Measurements from ENCODE around the gene KLC1. TPM values are rescaled to one million over a fixed set of nuclear protein-coding genes. Genes with fewer than 3 reads are reported as not detected.

Gene KLC1
- total RNA-seq, 1 donor from 2014 or later = 162 TPM

DNA sequence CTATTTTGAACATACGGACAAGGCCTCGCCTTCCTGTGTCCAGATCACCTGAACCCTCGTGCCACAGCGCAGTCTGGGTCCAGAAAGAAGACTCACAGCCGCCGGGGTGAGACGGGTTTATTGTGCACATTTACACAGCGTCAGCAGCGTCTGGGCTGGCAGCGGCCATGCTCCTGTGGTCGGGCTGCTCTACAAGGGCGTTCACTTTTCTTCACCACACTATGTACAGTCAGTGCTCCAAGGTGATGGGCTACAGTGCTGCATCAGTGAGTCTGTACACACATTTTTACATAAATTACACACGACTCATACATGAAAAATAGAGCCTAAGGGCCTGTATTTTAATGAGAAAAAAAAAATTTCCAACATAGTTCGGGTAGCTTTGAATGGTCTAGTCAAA lies 104.6 kb downstream of the KLC1 start:
- no peak for DNase-seq (ENCODE audit: low spot score)

DNA sequence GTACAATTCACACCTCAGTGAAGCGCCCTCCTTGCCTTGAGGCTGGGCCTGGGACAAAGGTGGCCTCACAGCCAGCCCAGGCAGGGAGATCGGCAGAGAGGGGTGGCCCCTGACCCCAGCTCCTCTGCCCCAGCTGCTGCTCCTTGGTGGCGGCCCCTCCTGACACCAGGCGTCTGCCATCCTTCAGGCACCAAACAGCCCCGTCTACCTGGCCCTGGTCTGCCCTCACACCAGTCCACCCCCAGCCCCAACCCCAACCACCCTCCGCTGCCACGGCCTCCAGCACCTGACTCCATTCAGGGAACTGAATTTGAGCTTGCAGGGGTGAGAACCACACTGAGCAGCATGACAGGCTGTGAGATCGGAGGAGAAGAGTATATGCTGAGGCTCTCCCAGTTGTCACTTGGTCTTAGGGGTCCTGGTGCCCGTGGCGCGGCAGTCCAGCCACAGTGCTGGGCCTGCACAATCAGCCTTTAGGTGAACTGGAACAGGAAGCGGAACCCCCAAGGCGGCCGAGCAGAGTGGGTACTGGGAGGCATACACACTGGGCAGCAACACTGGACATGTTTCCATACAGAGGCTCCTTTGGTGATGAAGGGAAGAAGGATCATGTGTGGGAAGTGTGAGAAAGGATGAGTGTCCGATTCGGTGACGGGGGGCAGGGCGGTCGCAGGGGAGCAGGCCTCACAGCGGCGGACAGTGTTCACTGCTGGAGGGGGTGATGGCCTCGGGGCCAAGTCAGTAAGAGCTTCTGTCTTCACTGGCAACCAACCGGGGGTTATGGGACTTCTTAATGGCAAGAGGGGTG lies 105.3 kb downstream of the KLC1 start:
- no peak for DNase-seq (ENCODE audit: low spot score)

GRCh38 chr14:103735022-103735421 lies 106.0 kb downstream of the KLC1 start:
- no peak for DNase-seq (ENCODE audit: low spot score)

DNA sequence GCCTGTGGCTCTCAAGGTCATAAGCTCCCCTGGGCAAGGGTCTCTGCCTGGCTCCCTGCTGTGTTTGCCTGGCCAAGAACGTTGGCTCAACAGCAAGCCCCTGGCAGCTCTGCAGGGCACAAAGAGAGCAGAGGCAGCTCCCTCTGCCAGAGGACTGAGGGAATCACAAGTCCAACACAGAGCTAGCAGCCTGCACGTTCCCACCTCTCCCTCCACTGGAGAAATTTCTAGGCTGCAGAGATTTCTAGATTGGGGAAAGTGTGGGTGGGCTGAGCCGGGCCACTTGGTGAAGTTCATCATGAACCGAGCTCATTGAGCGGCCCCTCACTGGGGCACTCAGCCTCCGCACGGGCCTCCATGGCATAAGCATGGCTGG lies 106.4 kb downstream of the KLC1 start:
- no peak for DNase-seq (ENCODE audit: low spot score)

- peak; percentile 74 for DNase-seq (ENCODE audit: low spot score)
These were observed 107.0 kb downstream of the KLC1 start for GRCh38 chr14:103735815-103736545.

GRCh38 chr14:103736546-103737431 lies 107.8 kb downstream of the KLC1 start:
- DNase-seq (ENCODE audit: low spot score) = no peak

DNA sequence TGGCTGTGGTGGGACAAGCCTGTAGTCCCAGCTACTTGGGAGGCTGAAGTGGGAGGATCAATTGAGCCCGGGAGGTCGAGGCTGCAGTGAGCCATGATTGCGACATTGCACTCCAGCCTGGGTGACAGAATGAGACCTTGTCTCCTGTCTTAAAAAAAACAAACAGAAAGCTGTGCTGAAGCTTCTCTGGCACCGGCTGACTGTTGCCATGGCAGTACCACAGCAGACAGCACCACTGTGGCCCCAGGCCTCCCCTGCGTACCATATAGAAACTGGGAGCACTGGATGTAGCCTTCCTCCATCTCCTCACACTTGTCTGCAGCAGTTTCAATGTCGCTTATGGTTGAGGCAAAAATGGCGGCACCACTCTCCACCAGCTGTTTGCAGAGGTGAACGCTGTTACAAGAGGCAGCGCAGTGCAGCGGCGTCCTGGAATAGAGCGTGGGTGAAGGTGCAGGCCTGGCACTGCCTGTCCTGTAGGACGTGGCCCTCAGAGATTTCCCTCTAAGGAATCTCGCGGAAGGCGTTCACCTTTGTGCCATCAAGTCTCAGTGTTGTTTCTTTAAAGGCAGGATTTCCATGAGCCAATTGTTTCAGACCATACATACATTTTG lies 108.5 kb downstream of the KLC1 start:
- no peak for DNase-seq (ENCODE audit: low spot score)

DNA sequence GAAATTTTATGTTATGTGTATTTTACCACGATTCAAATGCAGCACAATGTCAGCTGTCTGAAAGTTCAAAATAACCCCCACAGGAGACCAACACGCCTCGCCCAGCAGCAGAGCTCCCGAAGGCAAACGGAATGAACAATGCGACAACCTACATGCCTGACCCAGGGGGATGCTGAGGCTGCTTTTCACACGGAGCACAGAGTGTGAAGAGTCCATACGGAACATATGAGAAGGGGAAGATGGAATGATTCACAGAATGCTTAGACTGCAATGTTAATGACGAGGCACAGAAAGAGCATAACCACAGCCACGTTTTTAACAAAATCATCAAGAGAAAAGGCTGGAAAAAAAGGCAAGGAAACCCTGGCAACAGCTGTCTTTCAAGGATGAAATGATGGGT lies 109.2 kb downstream of the KLC1 start:
- DNase-seq (ENCODE audit: low spot score) = no peak

GRCh38 chr14:103738701-103739451 lies 109.9 kb downstream of the KLC1 start:
- DNase-seq (ENCODE audit: low spot score) = no peak

DNA sequence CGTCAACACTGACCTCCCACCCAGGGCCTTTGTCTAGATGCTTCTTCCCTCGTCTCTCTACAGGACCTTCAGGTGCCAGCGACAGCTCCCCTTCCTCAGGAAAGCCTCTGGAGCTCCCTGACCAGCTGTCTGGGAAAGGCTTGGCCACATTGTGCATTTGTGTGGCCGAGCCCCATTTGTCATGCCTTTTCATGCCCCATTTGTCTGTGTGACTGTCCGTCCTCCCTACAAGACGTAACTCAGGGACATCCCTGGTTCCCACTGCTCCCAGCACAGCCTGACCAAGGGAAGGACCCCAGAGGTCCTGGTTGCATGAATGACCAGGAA lies 110.4 kb downstream of the KLC1 start:
- DNase-seq (ENCODE audit: low spot score) = no peak

GRCh38 chr14:103739793-103740501 lies 110.9 kb downstream of the KLC1 start:
- DNase-seq (ENCODE audit: low spot score) = no peak

GRCh38 chr14:103740991-103741689 lies 112.1 kb downstream of the KLC1 start:
- no peak for DNase-seq (ENCODE audit: low spot score)

- DNase-seq (ENCODE audit: low spot score) = no peak
These were observed 112.9 kb downstream of the KLC1 start for GRCh38 chr14:103741876-103742275.

GRCh38 chr14:103742499-103743255 lies 113.7 kb downstream of the KLC1 start:
- DNase-seq (ENCODE audit: low spot score) = no peak

DNA sequence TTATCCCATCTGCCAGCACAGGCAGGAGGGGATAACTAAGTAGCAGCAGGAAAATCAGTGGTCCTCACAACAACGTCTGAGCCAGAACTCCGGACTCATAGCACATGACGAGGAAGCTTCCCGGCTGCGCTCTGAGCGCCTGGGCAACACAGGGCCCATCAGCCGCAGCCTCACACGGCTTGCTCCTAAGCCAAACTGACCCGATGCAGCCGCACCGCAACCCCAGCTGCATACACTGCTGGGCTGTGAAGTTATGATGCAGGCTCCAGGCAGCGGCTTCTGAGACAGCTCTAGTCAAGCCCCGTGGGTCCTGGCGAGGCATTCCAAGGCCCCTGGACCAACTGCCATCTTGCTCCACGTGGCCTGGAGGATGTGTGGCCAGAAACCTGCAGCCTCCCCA lies 114.7 kb downstream of the KLC1 start:
- DNase-seq (ENCODE audit: low spot score) = no peak

GRCh38 chr14:103744621-103745395 lies 115.8 kb downstream of the KLC1 start:
- no peak for DNase-seq (ENCODE audit: low spot score)

GRCh38 chr14:103745424-103745823 lies 116.4 kb downstream of the KLC1 start:
- no peak for DNase-seq (ENCODE audit: low spot score)

- no peak for DNase-seq (ENCODE audit: low spot score)
These were observed 117.7 kb downstream of the KLC1 start for GRCh38 chr14:103746701-103747100.

Data from umbilical cord (tissue), 2 donors.